NCI-H345 (cell line): ENCODE results near the gene NRXN3.

Experiments used
- DNase-seq: peaks from one replicate; lab custom pipeline; 2025; lab: John Stamatoyannopoulos, UW

NRXN3 gene

DNA sequence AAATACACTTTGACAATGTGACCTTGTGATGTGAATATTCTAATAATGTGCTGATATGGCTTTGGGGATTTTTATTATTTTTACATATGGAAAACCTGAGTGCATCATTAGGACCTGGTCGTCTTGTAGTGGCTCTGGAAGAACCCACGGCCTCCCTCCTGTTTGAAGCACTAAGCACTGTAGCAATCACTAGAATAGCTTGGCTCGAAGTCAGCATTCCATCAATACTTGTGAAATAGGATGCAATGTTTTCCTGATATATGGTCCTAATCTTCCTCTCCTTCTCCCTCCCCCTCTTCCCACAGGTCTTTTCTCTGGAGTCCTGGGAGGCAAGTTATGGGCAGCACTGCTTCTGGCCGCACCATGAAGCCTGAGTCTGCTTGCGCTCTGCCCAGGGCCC lies 71.9 kb downstream of the NRXN3 start:
- DNase-seq = no peak

- no peak for DNase-seq
Observed at GRCh38 chr14:78243187-78243586, 73.0 kb downstream of the NRXN3 start.

DNA sequence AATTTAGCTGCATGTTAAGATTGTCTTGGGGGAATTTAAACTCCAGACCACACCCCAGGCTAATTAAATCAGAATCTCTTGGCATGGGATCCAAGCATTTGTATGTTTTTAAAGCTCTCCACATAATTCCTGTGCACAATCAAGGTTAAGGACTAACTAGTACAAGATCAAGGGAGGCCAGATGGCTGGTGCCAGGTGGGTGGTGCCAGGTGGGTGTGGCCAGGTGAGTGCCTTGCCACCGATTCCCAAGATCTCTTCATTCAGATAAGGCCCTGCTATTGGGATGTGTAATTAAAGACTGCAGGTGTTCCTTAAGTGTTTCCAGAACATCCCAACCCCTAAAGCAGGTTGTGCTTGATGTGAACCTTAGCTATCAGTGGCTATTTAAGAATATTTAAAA lies 75.1 kb downstream of the NRXN3 start:
- DNase-seq = no peak

DNA sequence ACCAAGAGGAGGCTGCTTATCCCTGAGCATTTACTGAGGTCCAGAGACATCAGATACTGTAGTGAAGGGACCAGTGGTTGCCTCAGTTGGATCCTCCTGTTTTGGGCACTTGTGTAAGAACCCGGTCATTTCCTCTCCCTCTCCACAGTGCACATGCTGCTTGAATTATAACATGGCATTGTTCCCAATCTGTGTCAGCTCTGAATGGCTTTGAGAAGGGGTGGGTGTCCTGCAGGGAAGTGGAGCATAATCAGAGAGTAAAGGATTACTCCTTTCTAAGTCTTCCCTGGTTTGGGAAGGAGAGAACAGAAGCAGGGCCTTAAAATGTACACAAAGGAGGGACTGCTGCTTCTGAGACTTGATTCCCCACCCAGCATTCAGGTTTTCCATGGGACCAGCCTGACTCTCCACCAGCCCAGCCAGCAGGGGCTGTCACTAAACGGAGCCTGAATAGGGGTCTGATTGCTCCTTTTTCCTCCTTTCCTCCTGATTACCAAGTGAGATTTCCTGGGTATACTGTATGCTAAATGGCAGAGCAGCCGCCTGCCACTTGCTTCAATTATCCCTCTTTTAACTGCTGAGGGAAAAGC lies 78.4 kb downstream of the NRXN3 start:
- DNase-seq = peak; percentile 51

DNA sequence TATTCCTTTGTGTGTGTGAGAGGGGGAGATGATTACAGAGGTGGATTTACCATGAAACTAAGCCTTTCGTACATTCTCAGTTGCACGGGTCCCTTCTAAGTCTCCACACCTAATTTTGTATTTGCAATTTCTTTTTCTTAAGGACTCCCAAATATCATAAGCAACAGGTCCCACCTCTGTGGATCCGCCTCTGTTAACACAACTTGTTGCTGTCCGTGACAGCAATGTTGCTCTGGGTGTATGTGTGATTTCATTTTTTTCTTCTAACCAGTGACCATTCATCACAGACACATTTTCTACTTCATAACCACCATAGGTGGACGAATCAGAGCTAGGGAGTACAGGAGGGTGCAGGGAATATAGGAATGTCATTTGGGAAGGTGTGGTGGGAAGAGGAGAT lies 81.1 kb downstream of the NRXN3 start:
- DNase-seq = no peak

GRCh38 chr14:78253986-78254385 lies 83.8 kb downstream of the NRXN3 start:
- no peak for DNase-seq

- DNase-seq = peak; percentile 95
Observed at GRCh38 chr14:78254911-78255461, 84.8 kb downstream of the NRXN3 start.

DNA sequence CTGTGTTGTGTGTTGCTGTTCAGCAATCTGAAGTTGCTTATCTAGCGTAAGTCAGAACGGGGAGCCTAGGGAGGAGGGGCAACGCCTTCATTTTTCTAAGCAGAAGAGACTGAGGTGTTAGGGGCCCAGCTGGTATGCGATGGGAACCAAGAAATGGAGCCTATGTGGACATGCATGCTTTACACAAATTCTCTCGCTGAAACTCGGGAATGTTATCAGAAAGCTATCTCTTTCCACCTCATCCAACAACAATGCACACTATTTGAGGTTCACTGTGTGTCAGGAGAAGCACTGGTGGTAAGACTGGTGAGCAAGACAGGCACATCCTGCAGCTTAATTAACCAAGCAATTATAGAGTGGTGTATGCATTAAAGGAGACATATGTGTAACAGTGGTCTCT lies 89.7 kb downstream of the NRXN3 start:
- no peak for DNase-seq

- peak; percentile 70 for DNase-seq
Observed at GRCh38 chr14:78278464-78279250, 108.5 kb downstream of the NRXN3 start.

DNA sequence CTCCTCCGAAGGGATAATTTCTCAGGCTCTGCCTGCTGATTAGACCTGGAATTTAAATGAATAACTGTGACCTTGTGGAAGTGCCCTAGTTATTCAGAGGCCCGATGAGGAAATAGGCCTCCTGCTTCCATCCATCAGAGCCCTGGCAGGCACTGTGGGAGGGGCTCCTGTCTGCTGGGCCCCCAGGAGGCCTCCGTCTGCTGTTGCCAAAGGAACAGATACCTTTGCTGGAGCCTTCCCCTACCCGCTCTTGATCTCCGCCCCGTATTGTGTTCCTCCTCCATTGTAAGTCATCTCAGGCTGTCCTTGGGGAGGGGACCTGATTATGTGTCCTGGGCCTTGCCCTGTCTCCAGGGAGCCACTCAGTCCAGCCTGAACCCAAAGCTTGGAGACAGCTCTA lies 112.3 kb downstream of the NRXN3 start:
- DNase-seq = peak; percentile 53

GRCh38 chr14:78286210-78286609 lies 116.0 kb downstream of the NRXN3 start:
- DNase-seq = no peak

DNA sequence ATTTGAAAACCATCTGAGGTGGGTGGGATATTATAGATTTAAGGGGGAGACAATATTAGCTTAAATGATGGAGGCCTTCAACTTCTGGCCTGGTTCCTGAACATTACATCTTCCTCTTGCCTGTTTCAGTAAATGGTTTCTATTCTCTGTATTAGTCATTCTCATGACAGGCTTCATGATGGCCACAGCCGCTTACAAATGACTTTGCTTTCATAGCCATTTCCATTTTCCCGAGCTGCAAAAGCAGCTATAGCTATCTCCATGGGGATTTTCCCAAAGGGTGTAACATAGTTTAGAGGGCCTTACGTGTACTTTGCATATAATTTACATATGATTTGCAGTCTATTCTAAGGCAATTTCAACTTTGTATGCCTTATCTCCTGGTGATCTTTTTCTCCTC lies 121.8 kb downstream of the NRXN3 start:
- DNase-seq = no peak

GRCh38 chr14:78297858-78298257 lies 127.7 kb downstream of the NRXN3 start:
- no peak for DNase-seq

DNA sequence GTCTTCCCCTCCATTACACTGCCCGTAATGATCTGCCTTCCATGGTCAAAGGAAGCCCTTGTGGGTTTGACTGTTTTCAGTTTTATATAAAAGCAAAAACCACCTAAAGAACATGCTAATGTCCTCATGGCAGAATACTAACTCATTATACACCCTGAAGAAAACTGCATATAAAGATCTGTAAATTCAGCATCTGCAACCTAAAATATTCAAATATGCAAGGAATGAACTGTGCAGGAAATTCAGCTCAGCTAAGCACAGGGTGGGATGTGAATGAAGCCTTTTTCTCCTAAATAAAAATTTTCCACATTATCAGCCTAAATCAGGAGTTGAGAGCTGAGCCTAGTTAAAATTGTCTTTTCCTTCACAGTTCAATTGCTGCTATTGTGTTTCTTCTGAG lies 128.1 kb downstream of the NRXN3 start:
- no peak for DNase-seq

- DNase-seq = no peak
Observed at GRCh38 chr14:78302841-78303240, 132.7 kb downstream of the NRXN3 start.

DNA sequence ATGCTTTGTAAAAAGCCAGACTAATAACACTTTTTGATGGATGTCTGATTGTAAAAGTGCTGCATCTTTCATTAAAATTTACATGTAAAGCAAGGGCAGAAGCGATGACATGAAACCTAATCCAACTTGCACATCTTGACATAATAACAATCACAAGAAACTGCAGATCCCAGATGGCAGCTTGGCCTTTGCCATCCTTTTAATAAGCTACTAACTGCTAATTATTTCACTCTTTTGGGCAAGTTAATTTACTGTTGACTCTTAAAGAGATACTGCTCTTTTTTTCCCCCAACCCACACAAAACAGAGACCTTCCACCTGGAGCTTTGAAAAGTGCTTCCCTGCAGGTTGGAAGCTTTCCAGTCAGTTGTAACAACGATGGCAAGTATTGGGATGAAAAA lies 137.5 kb downstream of the NRXN3 start:
- no peak for DNase-seq

- no peak for DNase-seq
Observed at GRCh38 chr14:78308079-78308478, 137.9 kb downstream of the NRXN3 start.

DNA sequence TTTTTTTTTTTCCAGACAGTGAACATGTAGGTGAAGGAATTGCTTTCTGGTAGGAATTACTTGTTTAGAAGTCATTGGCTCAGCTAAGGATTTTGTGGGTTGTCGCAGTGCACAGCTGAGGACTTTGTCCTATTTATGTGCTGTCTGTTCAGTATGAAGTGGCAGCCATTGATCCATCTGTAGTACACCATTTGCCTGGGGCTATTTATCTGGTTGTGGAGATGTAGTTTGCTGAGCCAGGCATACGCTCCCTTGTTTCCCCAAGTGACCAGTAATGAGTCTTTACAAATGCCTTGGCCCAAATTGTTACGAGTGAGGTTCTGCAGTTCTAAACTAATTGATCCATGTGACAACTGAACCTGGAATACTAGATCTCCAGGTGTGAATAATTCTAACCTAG lies 140.1 kb downstream of the NRXN3 start:
- peak; percentile 67 for DNase-seq

DNA sequence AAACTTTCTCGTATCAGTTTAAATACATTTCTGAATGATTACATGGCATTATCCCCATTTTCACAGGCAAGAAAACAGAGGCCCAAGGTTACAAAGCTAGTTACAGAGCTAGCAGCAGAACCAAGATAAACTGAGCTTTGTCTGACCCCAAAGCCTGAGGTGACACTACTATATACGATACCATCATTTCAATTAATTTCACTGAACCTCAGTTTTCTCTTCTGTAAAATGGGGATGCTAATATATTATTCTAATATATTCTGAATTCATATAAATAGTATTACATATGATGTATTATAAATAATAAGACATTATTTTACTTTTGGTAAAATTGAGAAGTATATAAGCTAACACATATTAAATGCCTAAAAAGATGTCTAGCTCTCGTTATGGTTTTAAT lies 143.3 kb downstream of the NRXN3 start:
- DNase-seq = no peak

DNA sequence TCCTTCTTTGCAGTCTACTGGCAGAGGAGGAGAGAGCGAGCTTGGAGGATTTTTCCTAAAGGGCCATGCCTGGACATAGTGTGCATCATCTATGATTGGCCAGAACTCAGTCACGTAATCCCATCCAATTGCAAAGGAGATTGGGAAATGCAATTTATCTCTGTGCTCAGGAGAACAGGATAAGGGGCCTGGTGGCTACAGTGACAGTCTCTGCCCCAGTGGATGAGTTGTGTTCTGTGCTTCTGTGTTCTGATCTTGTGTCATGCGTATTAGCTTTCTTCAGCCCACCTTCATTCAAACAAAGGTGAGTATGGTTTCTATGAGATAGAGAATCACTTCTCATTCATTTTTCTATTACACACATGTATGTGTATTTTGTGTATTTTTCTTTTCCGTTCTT lies 144.3 kb downstream of the NRXN3 start:
- no peak for DNase-seq

DNA sequence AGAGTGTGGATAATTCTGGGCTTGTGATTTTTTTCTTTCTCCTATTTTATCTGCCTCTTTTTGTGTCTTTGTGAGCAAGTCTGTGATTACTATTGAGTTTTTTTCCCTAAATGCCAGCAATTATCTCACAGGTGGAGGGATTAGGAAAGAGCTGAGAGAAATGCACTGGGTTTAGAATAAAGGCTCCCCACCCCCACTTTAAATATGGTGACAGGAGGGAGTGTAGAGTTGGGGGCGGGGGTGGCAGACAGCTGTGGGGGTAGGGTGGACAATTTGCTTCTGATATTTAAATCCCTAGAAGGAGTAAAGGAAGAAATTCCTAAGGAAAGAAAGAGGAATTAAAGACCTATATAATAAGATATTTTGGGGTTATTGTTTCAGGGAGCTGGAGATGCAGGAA lies 145.9 kb downstream of the NRXN3 start:
- no peak for DNase-seq

DNA sequence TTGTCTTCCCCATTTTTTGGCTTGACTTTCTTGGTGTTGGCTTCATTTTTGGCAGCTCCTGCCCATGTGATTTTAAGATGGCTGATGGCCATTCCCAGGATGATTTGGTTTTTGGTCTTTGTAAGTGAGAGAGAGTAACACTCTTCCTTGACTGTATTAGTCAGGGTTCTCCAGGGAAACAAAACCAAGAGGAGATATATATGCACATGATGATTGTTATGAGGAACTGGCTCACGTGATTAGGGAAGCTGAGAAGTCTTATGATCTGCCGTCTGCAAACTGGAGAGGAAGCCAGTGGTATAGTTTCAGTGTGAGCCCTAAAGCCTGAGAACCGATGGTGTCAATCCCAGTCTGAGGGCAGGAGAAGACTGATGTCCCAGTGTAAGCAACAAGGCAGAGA lies 146.6 kb downstream of the NRXN3 start:
- DNase-seq = no peak

- DNase-seq = no peak
Observed at GRCh38 chr14:78319406-78319805, 149.2 kb downstream of the NRXN3 start.
